ENCODE data around the gene KRT13.

Gene KRT13

DNA sequence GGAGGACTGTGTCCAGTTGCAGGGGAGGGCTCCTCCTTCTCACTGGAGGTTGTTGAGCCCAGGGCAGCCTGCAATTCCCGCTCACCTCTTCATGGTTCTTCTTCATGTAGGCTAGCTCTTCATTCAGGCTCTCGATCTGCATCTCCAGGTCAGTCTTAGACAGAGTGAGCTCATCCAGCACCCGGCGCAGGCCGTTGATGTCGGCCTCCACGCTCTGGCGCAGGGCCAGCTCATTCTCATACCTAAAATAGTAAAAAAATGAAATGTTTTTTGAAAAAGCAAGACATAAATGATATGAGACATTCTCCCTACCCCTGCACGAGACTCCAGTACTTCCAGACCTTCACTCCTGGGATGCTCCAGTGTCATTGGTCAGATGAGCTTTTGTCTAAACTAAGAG is 2.2 kb downstream of the KRT13 start:
- no peak for ATAC-seq
- TF ChIP-seq TOX (CRISPR knock-in tag; IDR thresholded peaks at IDR 0.05; ENCODE audit: borderline replicate concordance), result no peak
- TF ChIP-seq ZFP30 (CRISPR knock-in tag; IDR thresholded peaks at IDR 0.05), result no peak
- no peak for TF ChIP-seq BACH2 (CRISPR knock-in tag; IDR thresholded peaks at IDR 0.05; ENCODE audit: borderline replicate concordance)
- no peak for TF ChIP-seq ZNF70 (CRISPR knock-in tag; IDR thresholded peaks at IDR 0.05)

DNA sequence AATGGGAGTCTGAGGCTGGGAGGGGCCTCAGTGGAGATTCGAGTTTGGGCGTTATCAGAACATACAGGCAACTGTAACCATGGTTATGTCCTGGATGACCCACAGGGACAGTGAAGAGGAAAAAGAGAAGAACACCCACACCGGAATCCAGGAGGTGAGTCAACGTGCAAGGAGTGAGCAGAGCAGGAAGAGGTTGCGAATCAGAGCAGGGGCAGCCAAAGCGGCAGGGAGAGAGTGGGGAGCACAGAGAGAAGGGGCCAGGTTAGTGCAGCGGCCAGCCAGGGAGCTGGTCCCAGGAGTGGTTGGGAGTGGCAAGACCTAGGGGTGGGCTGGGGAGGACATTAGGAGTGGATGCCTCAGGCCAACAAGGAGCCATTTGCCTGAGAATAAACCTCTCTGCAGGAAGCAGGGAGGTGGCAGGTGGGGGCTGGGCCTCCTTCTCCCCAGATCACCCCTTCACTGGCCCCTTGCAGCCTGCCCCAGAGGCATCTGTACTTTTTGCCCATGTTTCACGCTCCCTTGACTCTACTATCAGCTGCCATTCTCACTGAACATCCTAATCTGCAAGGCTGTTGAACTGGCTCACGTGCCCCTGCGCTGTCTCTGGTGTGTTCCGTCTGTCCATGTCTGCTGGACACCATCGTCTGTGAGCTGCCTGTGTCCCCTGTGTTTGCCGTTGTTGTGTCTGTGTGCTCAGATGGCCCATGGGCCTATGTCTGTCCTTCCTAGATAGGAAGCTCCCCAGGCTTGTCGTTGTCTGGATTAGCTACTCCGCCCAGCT is 5.1 kb downstream of the KRT13 start:
- ATAC-seq, result peak; percentile 67
- TF ChIP-seq PPARA (CRISPR knock-in tag; IDR thresholded peaks at IDR 0.05; ENCODE audit: borderline replicate concordance) (no peak), BACH2 (CRISPR knock-in tag; IDR thresholded peaks at IDR 0.05; ENCODE audit: borderline replicate concordance) (no peak), ARNTL (CRISPR knock-in tag; IDR thresholded peaks at IDR 0.05; ENCODE audit: borderline replicate concordance, low read depth) (no peak), ISL1 (CRISPR knock-in tag; IDR thresholded peaks at IDR 0.05) (no peak), ZNF565 (CRISPR knock-in tag; conservative IDR thresholded peaks at IDR 0.05; ENCODE audit: low read depth) (no peak), RARB (CRISPR knock-in tag; IDR thresholded peaks at IDR 0.05) (no peak)
- TF ChIP-seq, protein P1, sequence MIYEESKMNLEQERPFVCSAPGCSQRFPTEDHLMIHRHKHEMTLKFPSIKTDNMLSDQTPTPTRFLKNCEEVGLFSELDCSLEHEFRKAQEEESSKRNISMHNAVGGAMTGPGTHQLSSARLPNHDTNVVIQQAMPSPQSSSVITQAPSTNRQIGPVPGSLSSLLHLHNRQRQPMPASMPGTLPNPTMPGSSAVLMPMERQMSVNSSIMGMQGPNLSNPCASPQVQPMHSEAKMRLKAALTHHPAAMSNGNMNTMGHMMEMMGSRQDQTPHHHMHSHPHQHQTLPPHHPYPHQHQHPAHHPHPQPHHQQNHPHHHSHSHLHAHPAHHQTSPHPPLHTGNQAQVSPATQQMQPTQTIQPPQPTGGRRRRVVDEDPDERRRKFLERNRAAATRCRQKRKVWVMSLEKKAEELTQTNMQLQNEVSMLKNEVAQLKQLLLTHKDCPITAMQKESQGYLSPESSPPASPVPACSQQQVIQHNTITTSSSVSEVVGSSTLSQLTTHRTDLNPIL (CRISPR knock-in tag; IDR thresholded peaks at IDR 0.05; ENCODE audit: low read depth), result no peak
- TF ChIP-seq, protein P2, sequence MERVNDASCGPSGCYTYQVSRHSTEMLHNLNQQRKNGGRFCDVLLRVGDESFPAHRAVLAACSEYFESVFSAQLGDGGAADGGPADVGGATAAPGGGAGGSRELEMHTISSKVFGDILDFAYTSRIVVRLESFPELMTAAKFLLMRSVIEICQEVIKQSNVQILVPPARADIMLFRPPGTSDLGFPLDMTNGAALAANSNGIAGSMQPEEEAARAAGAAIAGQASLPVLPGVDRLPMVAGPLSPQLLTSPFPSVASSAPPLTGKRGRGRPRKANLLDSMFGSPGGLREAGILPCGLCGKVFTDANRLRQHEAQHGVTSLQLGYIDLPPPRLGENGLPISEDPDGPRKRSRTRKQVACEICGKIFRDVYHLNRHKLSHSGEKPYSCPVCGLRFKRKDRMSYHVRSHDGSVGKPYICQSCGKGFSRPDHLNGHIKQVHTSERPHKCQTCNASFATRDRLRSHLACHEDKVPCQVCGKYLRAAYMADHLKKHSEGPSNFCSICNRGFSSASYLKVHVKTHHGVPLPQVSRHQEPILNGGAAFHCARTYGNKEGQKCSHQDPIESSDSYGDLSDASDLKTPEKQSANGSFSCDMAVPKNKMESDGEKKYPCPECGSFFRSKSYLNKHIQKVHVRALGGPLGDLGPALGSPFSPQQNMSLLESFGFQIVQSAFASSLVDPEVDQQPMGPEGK (CRISPR knock-in tag; IDR thresholded peaks at IDR 0.05; ENCODE audit: borderline replicate concordance), result no peak
- TF ChIP-seq, protein P3, sequence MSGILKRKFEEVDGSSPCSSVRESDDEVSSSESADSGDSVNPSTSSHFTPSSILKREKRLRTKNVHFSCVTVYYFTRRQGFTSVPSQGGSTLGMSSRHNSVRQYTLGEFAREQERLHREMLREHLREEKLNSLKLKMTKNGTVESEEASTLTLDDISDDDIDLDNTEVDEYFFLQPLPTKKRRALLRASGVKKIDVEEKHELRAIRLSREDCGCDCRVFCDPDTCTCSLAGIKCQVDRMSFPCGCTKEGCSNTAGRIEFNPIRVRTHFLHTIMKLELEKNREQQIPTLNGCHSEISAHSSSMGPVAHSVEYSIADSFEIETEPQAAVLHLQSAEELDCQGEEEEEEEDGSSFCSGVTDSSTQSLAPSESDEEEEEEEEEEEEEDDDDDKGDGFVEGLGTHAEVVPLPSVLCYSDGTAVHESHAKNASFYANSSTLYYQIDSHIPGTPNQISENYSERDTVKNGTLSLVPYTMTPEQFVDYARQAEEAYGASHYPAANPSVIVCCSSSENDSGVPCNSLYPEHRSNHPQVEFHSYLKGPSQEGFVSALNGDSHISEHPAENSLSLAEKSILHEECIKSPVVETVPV (CRISPR knock-in tag; IDR thresholded peaks at IDR 0.05), result no peak

DNA sequence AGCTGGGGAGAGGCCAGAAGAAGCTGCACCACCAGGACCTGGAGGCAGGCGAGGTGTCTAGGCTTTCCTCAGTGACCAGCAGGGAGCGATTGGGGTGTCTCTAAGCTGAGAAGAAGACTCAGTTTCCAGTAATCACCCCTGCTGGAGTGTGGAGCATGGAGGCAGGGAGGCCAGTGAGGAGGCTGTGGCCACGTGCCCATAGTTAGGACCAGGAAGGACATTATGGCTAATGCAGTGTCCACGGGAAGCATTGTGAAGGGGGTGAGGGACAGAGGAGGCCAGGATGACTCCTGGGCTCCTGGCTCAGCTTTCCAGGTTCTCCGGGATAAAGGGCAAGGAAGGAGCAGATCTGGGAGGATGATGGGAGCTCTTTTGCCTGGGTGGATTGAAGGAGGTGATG is 5.7 kb downstream of the KRT13 start:
- no peak for ATAC-seq
- TF ChIP-seq, protein P4, sequence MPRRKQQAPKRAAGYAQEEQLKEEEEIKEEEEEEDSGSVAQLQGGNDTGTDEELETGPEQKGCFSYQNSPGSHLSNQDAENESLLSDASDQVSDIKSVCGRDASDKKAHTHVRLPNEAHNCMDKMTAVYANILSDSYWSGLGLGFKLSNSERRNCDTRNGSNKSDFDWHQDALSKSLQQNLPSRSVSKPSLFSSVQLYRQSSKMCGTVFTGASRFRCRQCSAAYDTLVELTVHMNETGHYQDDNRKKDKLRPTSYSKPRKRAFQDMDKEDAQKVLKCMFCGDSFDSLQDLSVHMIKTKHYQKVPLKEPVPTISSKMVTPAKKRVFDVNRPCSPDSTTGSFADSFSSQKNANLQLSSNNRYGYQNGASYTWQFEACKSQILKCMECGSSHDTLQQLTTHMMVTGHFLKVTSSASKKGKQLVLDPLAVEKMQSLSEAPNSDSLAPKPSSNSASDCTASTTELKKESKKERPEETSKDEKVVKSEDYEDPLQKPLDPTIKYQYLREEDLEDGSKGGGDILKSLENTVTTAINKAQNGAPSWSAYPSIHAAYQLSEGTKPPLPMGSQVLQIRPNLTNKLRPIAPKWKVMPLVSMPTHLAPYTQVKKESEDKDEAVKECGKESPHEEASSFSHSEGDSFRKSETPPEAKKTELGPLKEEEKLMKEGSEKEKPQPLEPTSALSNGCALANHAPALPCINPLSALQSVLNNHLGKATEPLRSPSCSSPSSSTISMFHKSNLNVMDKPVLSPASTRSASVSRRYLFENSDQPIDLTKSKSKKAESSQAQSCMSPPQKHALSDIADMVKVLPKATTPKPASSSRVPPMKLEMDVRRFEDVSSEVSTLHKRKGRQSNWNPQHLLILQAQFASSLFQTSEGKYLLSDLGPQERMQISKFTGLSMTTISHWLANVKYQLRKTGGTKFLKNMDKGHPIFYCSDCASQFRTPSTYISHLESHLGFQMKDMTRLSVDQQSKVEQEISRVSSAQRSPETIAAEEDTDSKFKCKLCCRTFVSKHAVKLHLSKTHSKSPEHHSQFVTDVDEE (CRISPR knock-in tag; IDR thresholded peaks at IDR 0.05), result no peak
- TF ChIP-seq PPARA (CRISPR knock-in tag; IDR thresholded peaks at IDR 0.05; ENCODE audit: borderline replicate concordance) (no peak), ESRRG (CRISPR knock-in tag; IDR thresholded peaks at IDR 0.05) (no peak), RARB (CRISPR knock-in tag; IDR thresholded peaks at IDR 0.05) (no peak), BACH2 (CRISPR knock-in tag; IDR thresholded peaks at IDR 0.05; ENCODE audit: borderline replicate concordance) (no peak), ZFP30 (CRISPR knock-in tag; IDR thresholded peaks at IDR 0.05) (no peak), GLIS3 (CRISPR knock-in tag; IDR thresholded peaks at IDR 0.05) (no peak), ZC3H10 (CRISPR knock-in tag; IDR thresholded peaks at IDR 0.05) (no peak)
- TF ChIP-seq, protein P2 (CRISPR knock-in tag; IDR thresholded peaks at IDR 0.05; ENCODE audit: borderline replicate concordance), result no peak

DNA sequence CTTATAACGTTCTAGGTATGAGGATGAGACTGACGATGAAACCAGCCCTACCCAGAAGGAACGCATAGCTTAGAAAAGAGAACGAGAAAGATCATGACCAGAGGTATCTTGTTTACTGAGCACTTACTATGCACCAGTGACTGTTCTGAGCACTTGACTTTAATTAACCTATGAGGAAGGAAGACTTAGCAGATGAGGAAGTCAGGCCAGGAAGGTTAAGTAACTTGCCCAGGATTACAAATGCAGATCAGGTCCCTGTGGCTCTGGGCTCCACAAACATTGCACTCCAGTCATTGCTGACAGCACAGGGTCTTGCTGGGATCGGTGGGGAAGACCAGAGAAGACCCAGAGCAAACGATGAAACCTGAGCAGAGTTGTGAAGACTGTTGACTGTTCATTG is 7.1 kb downstream of the KRT13 start:
- TF ChIP-seq ISL1 (CRISPR knock-in tag; IDR thresholded peaks at IDR 0.05), result no peak
- no peak for ATAC-seq
